GM23338 (cell line): Measurements from ENCODE around the gene SCP2.

ENCODE experiments used
- EZH2 ChIP-seq: fragments of 200-600 bp; sonication (generic); IDR thresholded peaks from one replicate; pipeline ENCODE4 v1.8.0; 2017; ENCODE audit warnings: antibody characterized with exemption, mild to moderate bottlenecking, low read depth; ENCODE audit not compliant: unreplicated experiment
- EZH2phosphoT487 ChIP-seq: fragments of 200-600 bp; sonication (generic); IDR thresholded peaks from one replicate; pipeline ENCODE4 v1.8.1; 2018; ENCODE audit warnings: antibody characterized with exemption; ENCODE audit not compliant: unreplicated experiment
- POLR2AphosphoS5 ChIP-seq: IDR thresholded peaks from 2 replicates; pipeline ENCODE4 v1.6.1; 2016; ENCODE audit warnings: antibody characterized with exemption, low read depth
- TF ChIP-seq, protein P1 (sequence below), 2 experiments: fragments of 200-600 bp in 1 of 2; sonication (generic) in 1 of 2; conservative IDR thresholded peaks; 2 replicates each; pipeline versions ENCODE4 v1.5.1 to v1.6.1; 2016 to 2017; ENCODE audit warnings: antibody characterized with exemption in 2 of 2, low read depth in 2 of 2, mild to moderate bottlenecking in 2 of 2, moderate library complexity in 1 of 2
- TF ChIP-seq, protein P2 (sequence below): IDR thresholded peaks from one replicate; pipeline ENCODE4 v1.6.1; 2018; ENCODE audit warnings: antibody characterized with exemption; ENCODE audit not compliant: unreplicated experiment

DNA sequence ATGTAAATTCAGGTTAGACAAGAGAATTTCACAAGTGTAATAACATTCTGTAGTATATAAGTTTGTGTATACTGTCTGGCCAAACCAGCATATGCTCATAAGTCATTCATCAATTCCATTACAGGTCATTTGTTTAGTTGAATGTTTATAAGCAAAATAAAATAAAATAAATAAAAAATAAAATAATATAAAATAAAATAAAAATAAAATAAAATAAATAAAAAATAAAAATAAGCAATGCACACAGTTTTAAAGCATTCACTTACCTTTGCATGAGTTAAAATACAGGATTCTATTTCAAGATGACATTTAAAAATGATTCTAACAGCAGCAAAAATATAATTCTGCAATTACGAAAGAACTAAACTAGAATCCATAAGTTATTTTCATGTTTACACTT, 144.8 kb downstream of the SCP2 start:
- TF ChIP-seq EZH2 (no peak), POLR2AphosphoS5 (no peak), EZH2phosphoT487 (no peak)
- TF ChIP-seq, protein P1, sequence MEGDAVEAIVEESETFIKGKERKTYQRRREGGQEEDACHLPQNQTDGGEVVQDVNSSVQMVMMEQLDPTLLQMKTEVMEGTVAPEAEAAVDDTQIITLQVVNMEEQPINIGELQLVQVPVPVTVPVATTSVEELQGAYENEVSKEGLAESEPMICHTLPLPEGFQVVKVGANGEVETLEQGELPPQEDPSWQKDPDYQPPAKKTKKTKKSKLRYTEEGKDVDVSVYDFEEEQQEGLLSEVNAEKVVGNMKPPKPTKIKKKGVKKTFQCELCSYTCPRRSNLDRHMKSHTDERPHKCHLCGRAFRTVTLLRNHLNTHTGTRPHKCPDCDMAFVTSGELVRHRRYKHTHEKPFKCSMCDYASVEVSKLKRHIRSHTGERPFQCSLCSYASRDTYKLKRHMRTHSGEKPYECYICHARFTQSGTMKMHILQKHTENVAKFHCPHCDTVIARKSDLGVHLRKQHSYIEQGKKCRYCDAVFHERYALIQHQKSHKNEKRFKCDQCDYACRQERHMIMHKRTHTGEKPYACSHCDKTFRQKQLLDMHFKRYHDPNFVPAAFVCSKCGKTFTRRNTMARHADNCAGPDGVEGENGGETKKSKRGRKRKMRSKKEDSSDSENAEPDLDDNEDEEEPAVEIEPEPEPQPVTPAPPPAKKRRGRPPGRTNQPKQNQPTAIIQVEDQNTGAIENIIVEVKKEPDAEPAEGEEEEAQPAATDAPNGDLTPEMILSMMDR (conservative IDR thresholded peaks at IDR 0.05; ENCODE audit: low read depth in 2 of 2) = no peak
- TF ChIP-seq, protein P2, sequence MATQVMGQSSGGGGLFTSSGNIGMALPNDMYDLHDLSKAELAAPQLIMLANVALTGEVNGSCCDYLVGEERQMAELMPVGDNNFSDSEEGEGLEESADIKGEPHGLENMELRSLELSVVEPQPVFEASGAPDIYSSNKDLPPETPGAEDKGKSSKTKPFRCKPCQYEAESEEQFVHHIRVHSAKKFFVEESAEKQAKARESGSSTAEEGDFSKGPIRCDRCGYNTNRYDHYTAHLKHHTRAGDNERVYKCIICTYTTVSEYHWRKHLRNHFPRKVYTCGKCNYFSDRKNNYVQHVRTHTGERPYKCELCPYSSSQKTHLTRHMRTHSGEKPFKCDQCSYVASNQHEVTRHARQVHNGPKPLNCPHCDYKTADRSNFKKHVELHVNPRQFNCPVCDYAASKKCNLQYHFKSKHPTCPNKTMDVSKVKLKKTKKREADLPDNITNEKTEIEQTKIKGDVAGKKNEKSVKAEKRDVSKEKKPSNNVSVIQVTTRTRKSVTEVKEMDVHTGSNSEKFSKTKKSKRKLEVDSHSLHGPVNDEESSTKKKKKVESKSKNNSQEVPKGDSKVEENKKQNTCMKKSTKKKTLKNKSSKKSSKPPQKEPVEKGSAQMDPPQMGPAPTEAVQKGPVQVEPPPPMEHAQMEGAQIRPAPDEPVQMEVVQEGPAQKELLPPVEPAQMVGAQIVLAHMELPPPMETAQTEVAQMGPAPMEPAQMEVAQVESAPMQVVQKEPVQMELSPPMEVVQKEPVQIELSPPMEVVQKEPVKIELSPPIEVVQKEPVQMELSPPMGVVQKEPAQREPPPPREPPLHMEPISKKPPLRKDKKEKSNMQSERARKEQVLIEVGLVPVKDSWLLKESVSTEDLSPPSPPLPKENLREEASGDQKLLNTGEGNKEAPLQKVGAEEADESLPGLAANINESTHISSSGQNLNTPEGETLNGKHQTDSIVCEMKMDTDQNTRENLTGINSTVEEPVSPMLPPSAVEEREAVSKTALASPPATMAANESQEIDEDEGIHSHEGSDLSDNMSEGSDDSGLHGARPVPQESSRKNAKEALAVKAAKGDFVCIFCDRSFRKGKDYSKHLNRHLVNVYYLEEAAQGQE = no peak
